Measurements from ENCODE around the gene RND3.
A peak's percentile ranks its signal among the peaks of the same experiment; 100 is the strongest.

RND3 gene

GRCh38 chr2:150487537-150488429 lies at the start of gene RND3:
RND3 (minus strand) TSS chr2:150487667; CDS start chr2:150487417, 250 bp downstream.
- DNase-seq (ENCODE audit: low spot score) = peak; percentile 87

- DNase-seq (ENCODE audit: low spot score) = no peak
These were observed 47.7 kb upstream of the RND3 start for GRCh38 chr2:150535176-150535575.

GRCh38 chr2:150532879-150533278 lies 45.4 kb upstream of the RND3 start:
- DNase-seq (ENCODE audit: low spot score) = no peak

- DNase-seq (ENCODE audit: low spot score) = no peak
These were observed 44.6 kb upstream of the RND3 start for GRCh38 chr2:150532020-150532419.

GRCh38 chr2:150531591-150531990 lies 44.1 kb upstream of the RND3 start:
- no peak for DNase-seq (ENCODE audit: low spot score)

GRCh38 chr2:150530168-150530567 lies 42.7 kb upstream of the RND3 start:
- no peak for DNase-seq (ENCODE audit: low spot score)

- DNase-seq (ENCODE audit: low spot score) = no peak
These were observed 41.7 kb upstream of the RND3 start for GRCh38 chr2:150528861-150529801.

- DNase-seq (ENCODE audit: low spot score) = no peak
These were observed 39.4 kb upstream of the RND3 start for GRCh38 chr2:150526827-150527226.

- no peak for DNase-seq (ENCODE audit: low spot score)
These were observed 38.5 kb upstream of the RND3 start for GRCh38 chr2:150526006-150526405.

GRCh38 chr2:150522269-150522668 lies 34.8 kb upstream of the RND3 start:
- no peak for DNase-seq (ENCODE audit: low spot score)

- DNase-seq (ENCODE audit: low spot score) = no peak
These were observed 33.6 kb upstream of the RND3 start for GRCh38 chr2:150520887-150521664.

- no peak for DNase-seq (ENCODE audit: low spot score)
These were observed 32.6 kb upstream of the RND3 start for GRCh38 chr2:150520033-150520432.

GRCh38 chr2:150517951-150518680 lies 30.6 kb upstream of the RND3 start:
- DNase-seq (ENCODE audit: low spot score) = no peak

- no peak for DNase-seq (ENCODE audit: low spot score)
These were observed 26.2 kb upstream of the RND3 start for GRCh38 chr2:150513647-150514046.

- DNase-seq (ENCODE audit: low spot score) = no peak
These were observed 21.1 kb upstream of the RND3 start for GRCh38 chr2:150508497-150509137.

- DNase-seq (ENCODE audit: low spot score) = no peak
These were observed 19.6 kb upstream of the RND3 start for GRCh38 chr2:150507071-150507470.

- DNase-seq (ENCODE audit: low spot score) = no peak
These were observed 17.7 kb upstream of the RND3 start for GRCh38 chr2:150505178-150505577.

- DNase-seq (ENCODE audit: low spot score) = no peak
These were observed 8.6 kb upstream of the RND3 start for GRCh38 chr2:150495993-150496627.

- DNase-seq (ENCODE audit: low spot score) = no peak
These were observed 7.5 kb upstream of the RND3 start for GRCh38 chr2:150495001-150495400.

GRCh38 chr2:150494234-150494945 lies 6.9 kb upstream of the RND3 start:
- DNase-seq (ENCODE audit: low spot score) = no peak
